Activated CD4-positive, alpha-beta T cell treated with anti-CD3 and anti-CD28 coated beads for 36 hours (primary cell): Measurements from ENCODE around the gene RAD51B. TPM values are rescaled to one million over a fixed set of nuclear protein-coding genes. Genes with fewer than 3 reads are reported as not detected.
"Not testable (repeated sequence)": the region's sequence is repeated elsewhere in the genome, so short reads cannot be mapped to it uniquely, and the experiment has no call there.

Experiments
- ATAC-seq: fragments of 200-7000 bp; cut with Tn5 transposase; one replicate; pipeline ENCODE4 v1.10.0; 2021; ENCODE audit warnings: mild to moderate bottlenecking, moderate library complexity
- CTCF ChIA-PET: fragments of 350-600 bp; sonication (Branson Sonifier 250); formaldehyde crosslinking; loops from one replicate; lab custom pipeline; 2021; ENCODE audit warnings: antibody characterized with exemption; lab: Charles Lee
- POLR2A ChIA-PET: fragments of 350-600 bp; sonication (Branson Sonifier 250); formaldehyde crosslinking; loops from one replicate; lab custom pipeline; 2021; ENCODE audit warnings: antibody characterized with exemption, inconsistent platforms; lab: Charles Lee
- DNase-seq: peaks from one replicate; pipeline ENCODE4 v3.0.0-alpha.2; 2020
- H3K27ac Mint-ChIP-seq: one replicate; pipeline ENCODE4 v1.8.0; 2021; ENCODE audit warnings: mixed read lengths
- H3K27me3 Mint-ChIP-seq: one replicate; pipeline ENCODE4 v1.8.0; 2021; ENCODE audit warnings: mixed read lengths
- H3K36me3 Mint-ChIP-seq: one replicate; pipeline ENCODE4 v1.8.0; 2021; ENCODE audit warnings: low read depth, mixed read lengths
- H3K4me1 Mint-ChIP-seq: one replicate; pipeline ENCODE4 v1.8.0; 2021; ENCODE audit warnings: mixed read lengths
- H3K4me3 Mint-ChIP-seq: one replicate; pipeline ENCODE4 v1.8.0; 2021; ENCODE audit warnings: mild to moderate bottlenecking, moderate library complexity, mixed read lengths
- H3K9me3 Mint-ChIP-seq: one replicate; pipeline ENCODE4 v1.8.0; 2021; ENCODE audit warnings: low read depth, mixed read lengths
- intact Hi-C, 2 experiments: fragments of 100-400 bp; cut with DNase I in 1 of 2; cut with micrococcal nuclease in 1 of 2; formaldehyde crosslinking; loops; one replicate each; pipeline versions ENCODE4 v1.14.2 to v1.15.1; 2022 to 2024; cut with DNase I, micrococcal nuclease
- total RNA-seq, 2 experiments: library from RNA; stranded (reverse); gene quantifications; one replicate each; pipeline ENCODE4 v1.2.3, GENCODE V29; 2021

The RAD51B gene
- total RNA-seq, 2 experiments from 2014 or later: 26.4 to 39.9 TPM

GRCh38 chr14:68104518-68104917 is 284.9 kb downstream of the RAD51B start:
- no peak overlapping the region for H3K27ac Mint-ChIP-seq
- H3K36me3 Mint-ChIP-seq: peaks cover 23% of the 10 kb centered on the region
- intact Hi-C loops: no loop called here
- no peak overlapping the region for H3K4me3 Mint-ChIP-seq
- H3K9me3 Mint-ChIP-seq: peaks cover 23% of the 10 kb centered on the region
- H3K4me1 Mint-ChIP-seq: peaks cover 6% of the 10 kb centered on the region
- ATAC-seq: no peak
- no peaks in the 10 kb centered on the region for H3K27me3 Mint-ChIP-seq
- no peak for DNase-seq
- ChIA-PET CTCF (no interaction called here), POLR2A (no interaction called here)

DNA sequence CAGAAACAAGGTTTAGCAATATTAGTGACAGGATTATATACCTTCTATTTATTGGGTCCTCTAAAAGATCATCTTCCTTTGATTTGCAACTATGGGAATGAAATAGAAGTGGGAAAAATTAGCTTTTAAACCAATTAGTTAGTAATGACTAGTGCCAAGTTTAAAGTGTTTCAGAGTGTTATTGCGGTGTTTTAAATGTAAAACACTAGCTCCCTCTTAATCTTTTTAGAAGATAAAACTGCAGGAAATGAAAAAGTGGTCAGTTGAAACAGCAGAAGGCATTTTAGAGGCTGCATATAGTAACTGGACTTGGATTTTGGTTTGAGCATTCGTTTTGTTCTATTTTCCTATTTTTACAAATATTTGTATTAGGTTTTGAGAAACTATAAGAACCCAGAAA is 286.2 kb downstream of the RAD51B start:
- ATAC-seq: no peak

DNA sequence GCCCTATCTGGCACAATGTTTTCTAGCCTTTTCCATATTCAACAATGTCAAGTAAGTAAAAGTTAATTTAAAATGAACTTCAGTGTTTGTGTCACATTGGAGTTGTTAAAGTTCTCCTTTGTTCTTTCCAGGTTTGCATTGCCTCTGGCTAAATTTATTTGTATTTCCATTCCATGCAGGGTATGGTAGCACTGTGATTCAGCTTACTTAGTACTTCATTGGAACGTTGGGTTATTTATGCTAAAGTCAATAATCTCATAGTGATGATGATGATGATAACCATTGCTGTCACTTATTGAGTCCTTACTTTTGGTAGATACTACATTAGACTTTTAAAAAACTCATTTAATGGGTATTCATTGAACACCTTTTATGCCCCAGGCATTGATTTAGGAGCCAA is 286.9 kb downstream of the RAD51B start:
- Mint-ChIP-seq H3K9me3 (peaks cover 11% of the 10 kb centered on the region), H3K27ac (no peak overlapping the region), H3K27me3 (no peaks in the 10 kb centered on the region), H3K36me3 (peaks cover 12% of the 10 kb centered on the region), H3K4me1 (peaks cover 20% of the 10 kb centered on the region), H3K4me3 (no peak overlapping the region)
- DNase-seq: no peak
- CTCF ChIA-PET: no interaction called here
- POLR2A ChIA-PET: no interaction called here
- intact Hi-C loops: no loop called here
- ATAC-seq: no peak

More for the DNA sequence above, 286.2 kb downstream of the RAD51B start:
- H3K4me3 Mint-ChIP-seq: no peak overlapping the region
- intact Hi-C loops: no loop called here
- H3K27ac Mint-ChIP-seq: no peak overlapping the region
- H3K9me3 Mint-ChIP-seq: peaks cover 16% of the 10 kb centered on the region
- ChIA-PET CTCF (no interaction called here), POLR2A (no interaction called here)
- H3K36me3 Mint-ChIP-seq: peaks cover 18% of the 10 kb centered on the region
- peaks cover 14% of the 10 kb centered on the region for H3K4me1 Mint-ChIP-seq
- H3K27me3 Mint-ChIP-seq: no peaks in the 10 kb centered on the region
- DNase-seq: no peak

- Mint-ChIP-seq H3K9me3 (peaks cover 9% of the 10 kb centered on the region), H3K27ac (no peak overlapping the region), H3K4me3 (no peak overlapping the region), H3K36me3 (peaks cover 8% of the 10 kb centered on the region), H3K4me1 (peaks cover 22% of the 10 kb centered on the region), H3K27me3 (no peaks in the 10 kb centered on the region)
- ChIA-PET CTCF (no interaction called here), POLR2A (no interaction called here)
- ATAC-seq (no peak), DNase-seq (no peak)
- intact Hi-C loops: no loop called here
These were observed 287.3 kb downstream of the RAD51B start for GRCh38 chr14:68106905-68107304.

DNA sequence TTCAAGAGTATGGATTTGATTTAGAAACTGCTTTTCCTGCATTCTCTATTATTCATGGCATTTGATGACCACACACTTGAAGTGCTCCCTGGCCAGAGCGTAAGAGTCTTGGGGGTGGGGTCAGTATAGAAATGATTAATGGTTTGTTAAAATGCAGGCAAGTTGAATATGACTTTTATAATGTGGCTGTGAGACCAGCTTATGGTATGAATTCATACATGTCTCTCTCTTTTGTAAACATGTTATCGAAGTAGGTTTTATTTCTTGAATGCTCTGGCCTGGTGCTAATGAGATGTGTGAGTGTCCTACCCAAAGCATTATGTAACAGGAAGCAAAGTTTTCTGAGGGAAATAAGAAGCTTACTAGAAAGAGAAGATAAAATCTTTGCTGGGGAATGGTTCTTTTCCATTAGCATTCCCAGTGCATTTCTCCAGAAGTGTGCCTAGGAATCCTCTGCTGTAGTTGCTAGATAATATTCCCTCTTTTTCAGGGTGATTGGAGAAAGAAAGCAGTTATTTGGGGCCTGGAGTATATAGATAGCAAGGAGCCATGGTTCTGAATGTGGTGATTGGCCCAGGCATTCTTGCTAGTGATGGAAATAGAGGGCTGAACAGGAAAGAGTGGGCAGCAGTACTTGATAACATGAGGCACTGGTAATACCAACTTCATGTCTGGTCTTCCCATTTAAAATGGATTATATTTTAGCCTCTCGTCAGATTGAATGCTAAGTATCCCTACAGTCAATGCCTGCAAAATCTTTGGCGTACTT is 289.7 kb downstream of the RAD51B start:
- ChIA-PET POLR2A (no interaction called here), CTCF (no interaction called here)
- ATAC-seq (no peak), DNase-seq (no peak)
- Mint-ChIP-seq H3K27me3 (no peaks in the 10 kb centered on the region), H3K27ac (no peak overlapping the region), H3K36me3 (no peaks in the 10 kb centered on the region), H3K4me1 (peaks cover 22% of the 10 kb centered on the region), H3K9me3 (peaks cover 2% of the 10 kb centered on the region), H3K4me3 (no peak overlapping the region)
- intact Hi-C loops: no loop called here

GRCh38 chr14:68111097-68111852 is 291.7 kb downstream of the RAD51B start:
- ChIA-PET CTCF (no interaction called here), POLR2A (no interaction called here)
- H3K27me3 Mint-ChIP-seq: no peaks in the 10 kb centered on the region
- H3K36me3 Mint-ChIP-seq: no peaks in the 10 kb centered on the region
- intact Hi-C loops: no loop called here
- H3K4me1 Mint-ChIP-seq: peaks cover 22% of the 10 kb centered on the region
- H3K9me3 Mint-ChIP-seq: peaks cover 2% of the 10 kb centered on the region
- ATAC-seq (no peak), DNase-seq (no peak)
- H3K27ac Mint-ChIP-seq: no peak overlapping the region
- H3K4me3 Mint-ChIP-seq: no peak overlapping the region

DNA sequence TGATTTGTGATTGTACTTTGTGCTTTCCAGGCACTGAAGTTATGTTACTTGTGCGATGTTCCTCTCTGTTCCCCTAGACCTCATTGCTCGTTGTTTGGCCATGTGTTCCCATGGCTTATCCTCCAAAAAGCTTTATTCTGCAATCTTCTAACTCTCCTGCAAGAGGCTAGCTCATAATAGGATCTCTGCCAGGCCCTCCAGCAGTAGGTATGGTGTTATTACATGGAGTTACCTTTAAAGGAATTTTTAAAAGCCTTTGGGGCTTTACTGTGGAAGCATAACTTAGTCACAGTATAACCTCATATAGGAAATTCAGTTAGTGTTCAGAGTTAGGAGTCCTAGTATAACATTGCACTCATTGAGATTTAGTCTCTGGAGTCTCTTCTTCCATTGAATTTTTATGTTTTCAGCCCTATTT is 292.3 kb downstream of the RAD51B start:
- no peak overlapping the region for H3K4me3 Mint-ChIP-seq
- peaks cover 2% of the 10 kb centered on the region for H3K9me3 Mint-ChIP-seq
- H3K27me3 Mint-ChIP-seq: no peaks in the 10 kb centered on the region
- intact Hi-C loops: no loop called here
- DNase-seq (no peak), ATAC-seq (no peak)
- peaks cover 22% of the 10 kb centered on the region for H3K4me1 Mint-ChIP-seq
- no peak overlapping the region for H3K27ac Mint-ChIP-seq
- ChIA-PET POLR2A (no interaction called here), CTCF (no interaction called here)
- no peaks in the 10 kb centered on the region for H3K36me3 Mint-ChIP-seq

DNA sequence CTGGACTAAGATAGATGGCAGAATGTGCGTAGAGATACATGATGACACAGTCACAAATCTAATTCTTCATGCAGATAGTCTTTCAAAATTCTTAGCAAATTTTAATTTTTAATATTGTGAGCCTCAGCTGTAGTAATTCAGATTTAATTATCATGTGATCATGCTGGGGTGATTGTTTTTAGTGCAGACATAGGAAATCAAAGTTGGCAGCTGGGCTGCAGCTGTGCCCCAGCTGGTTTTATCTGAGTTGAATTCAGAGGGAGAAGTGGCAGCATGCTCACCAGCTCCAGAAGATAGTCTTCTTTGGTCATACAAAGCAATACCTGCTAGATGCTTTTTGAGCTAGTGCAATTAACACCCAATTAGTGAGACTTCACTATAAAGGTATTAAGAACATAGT is 292.9 kb downstream of the RAD51B start:
- Mint-ChIP-seq H3K4me1 (peaks cover 22% of the 10 kb centered on the region), H3K4me3 (no peak overlapping the region), H3K36me3 (no peaks in the 10 kb centered on the region), H3K9me3 (peaks cover 2% of the 10 kb centered on the region), H3K27me3 (no peaks in the 10 kb centered on the region), H3K27ac (no peak overlapping the region)
- ATAC-seq: no peak
- no peak for DNase-seq
- intact Hi-C loops: no loop called here
- ChIA-PET CTCF (no interaction called here), POLR2A (no interaction called here)

DNA sequence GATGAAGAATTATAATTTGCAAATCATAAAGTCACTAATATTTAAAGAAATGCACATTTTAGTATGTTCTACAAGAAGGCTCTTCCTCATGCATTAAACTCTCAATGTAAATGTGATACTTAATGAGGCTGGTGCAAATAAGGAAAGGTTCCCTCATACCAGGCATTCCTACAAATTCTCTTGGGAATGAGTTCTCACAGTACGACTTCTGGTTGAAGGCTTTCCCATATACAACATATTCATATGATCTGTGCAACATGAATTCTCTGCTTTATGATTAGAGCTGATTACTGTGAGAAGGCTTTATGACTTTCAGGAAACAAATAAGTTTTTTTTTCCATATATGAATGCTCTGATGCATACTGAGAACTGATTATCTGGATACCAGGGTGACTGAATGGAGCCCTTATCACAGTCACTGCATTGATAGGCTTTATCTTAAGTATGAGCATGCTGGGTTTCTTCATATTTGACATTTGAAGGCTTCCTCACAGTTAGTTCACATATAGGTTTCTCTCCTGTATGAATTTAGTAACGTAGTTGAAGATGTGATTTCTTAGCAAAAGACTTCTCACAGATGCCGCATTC is 293.9 kb downstream of the RAD51B start:
- intact Hi-C loops: no loop called here
- Mint-ChIP-seq H3K27me3 (no peaks in the 10 kb centered on the region), H3K4me3 (no peak overlapping the region), H3K36me3 (no peaks in the 10 kb centered on the region), H3K9me3 (no peaks in the 10 kb centered on the region), H3K27ac (no peak overlapping the region), H3K4me1 (peaks cover 22% of the 10 kb centered on the region)
- ATAC-seq: peak; percentile 19
- DNase-seq: no peak
- POLR2A ChIA-PET: no interaction called here
- CTCF ChIA-PET: no interaction called here

- CTCF ChIA-PET, H3K27ac Mint-ChIP-seq, H3K36me3 Mint-ChIP-seq: not testable (repeated sequence)
These were observed 296.4 kb downstream of the RAD51B start for GRCh38 chr14:68115952-68116351.

DNA sequence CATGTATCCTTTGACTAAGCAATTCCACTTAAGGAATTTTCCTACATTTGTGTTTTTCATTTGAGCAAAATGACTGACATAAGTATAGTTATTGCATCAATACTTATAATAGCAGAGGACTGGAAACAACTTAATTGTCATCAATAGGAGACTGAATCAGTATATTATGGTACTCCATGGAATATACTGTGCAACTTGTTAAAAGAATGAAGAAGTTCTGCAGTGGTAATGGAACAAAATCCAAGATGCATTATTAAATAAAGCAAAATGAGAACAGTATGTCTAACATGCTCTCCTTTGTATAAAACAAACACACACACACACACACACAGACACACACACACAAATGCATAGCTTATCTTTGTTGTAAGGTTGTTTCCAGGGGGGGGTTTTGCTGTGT is 303.1 kb downstream of the RAD51B start:
- ChIA-PET POLR2A (no interaction called here), CTCF (no interaction called here)
- intact Hi-C loops: no loop called here
- no peak overlapping the region for H3K4me3 Mint-ChIP-seq
- H3K4me1 Mint-ChIP-seq: peaks cover 7% of the 10 kb centered on the region
- H3K27me3 Mint-ChIP-seq: no peaks in the 10 kb centered on the region
- no peak overlapping the region for H3K27ac Mint-ChIP-seq
- no peaks in the 10 kb centered on the region for H3K9me3 Mint-ChIP-seq
- DNase-seq (no peak), ATAC-seq (no peak)
- H3K36me3 Mint-ChIP-seq: peaks cover 1% of the 10 kb centered on the region

More at GRCh38 chr14:68115952-68116351, 296.4 kb downstream of the RAD51B start:
- intact Hi-C loops, DNase-seq, H3K9me3 Mint-ChIP-seq, H3K4me1 Mint-ChIP-seq, POLR2A ChIA-PET, H3K27me3 Mint-ChIP-seq, ATAC-seq, H3K4me3 Mint-ChIP-seq: not testable (repeated sequence)

GRCh38 chr14:68124050-68124449 is 304.5 kb downstream of the RAD51B start:
- ATAC-seq: peak; percentile 86
- no peak overlapping the region for H3K4me3 Mint-ChIP-seq
- no peaks in the 10 kb centered on the region for H3K27me3 Mint-ChIP-seq
- POLR2A ChIA-PET: no interaction called here
- H3K4me1 Mint-ChIP-seq: peaks cover 7% of the 10 kb centered on the region
- H3K9me3 Mint-ChIP-seq: no peaks in the 10 kb centered on the region
- H3K36me3 Mint-ChIP-seq: no peaks in the 10 kb centered on the region
- intact Hi-C loops: no loop called here
- CTCF ChIA-PET: interaction anchor here (0.5 to 1.2 kb wide), 2 partner anchors 27 to 788 kb away, joined by 3 read pairs; no protein-coding TSS in a partner anchor
- no peak overlapping the region for H3K27ac Mint-ChIP-seq
- DNase-seq: peak; percentile 8
